ENCODE measurements around the gene DCLRE1B. TPM values are rescaled to one million over a fixed set of nuclear protein-coding genes. Genes with fewer than 3 reads are reported as not detected.

Gene DCLRE1B
- total RNA-seq, 4 donors from 2014 or later: 1.5 to 7.2 (median 3.9) TPM

DNA sequence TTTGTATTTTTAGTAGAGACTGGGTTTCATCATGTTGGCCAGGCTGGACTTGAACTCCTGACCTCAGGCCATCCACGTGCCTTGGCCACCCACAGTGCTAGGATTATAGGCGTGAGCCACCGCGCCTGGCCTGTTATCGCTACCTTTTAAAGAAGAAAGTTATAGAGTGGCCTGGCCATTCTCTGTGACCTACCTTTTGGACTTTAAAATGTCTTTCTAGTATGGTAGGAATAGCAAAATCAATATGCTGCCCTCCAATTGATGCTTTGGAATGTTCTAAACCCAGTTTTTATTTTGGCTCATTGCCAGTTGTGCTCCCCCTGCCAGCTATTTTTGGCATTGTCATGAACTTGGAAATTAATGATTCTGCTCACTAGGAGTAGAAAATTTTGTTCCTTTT, 43.9 kb downstream of the DCLRE1B start:
- Histone ChIP-seq H3K4me3 (no peak overlapping the region), H3K4me1 (peaks cover 0 to 15% of the 10 kb centered on the region in 2 donors), H3K9me3 (no peaks in the 10 kb centered on the region), H3K27ac (peak overlapping the region in 1 of 2 donors; percentile 41), H3K27me3 (no peaks in the 10 kb centered on the region), H3K36me3 (no peaks in the 10 kb centered on the region)
- intact Hi-C loops (cut with DNase I; ENCODE audit: low total_unique reads): no loop called here
- peak in 1 of 2 donors; percentile 26 for DNase-seq
- TF ChIP-seq POLR2A (IDR thresholded peaks at IDR 0.05): no peak
- TF ChIP-seq, protein P1, sequence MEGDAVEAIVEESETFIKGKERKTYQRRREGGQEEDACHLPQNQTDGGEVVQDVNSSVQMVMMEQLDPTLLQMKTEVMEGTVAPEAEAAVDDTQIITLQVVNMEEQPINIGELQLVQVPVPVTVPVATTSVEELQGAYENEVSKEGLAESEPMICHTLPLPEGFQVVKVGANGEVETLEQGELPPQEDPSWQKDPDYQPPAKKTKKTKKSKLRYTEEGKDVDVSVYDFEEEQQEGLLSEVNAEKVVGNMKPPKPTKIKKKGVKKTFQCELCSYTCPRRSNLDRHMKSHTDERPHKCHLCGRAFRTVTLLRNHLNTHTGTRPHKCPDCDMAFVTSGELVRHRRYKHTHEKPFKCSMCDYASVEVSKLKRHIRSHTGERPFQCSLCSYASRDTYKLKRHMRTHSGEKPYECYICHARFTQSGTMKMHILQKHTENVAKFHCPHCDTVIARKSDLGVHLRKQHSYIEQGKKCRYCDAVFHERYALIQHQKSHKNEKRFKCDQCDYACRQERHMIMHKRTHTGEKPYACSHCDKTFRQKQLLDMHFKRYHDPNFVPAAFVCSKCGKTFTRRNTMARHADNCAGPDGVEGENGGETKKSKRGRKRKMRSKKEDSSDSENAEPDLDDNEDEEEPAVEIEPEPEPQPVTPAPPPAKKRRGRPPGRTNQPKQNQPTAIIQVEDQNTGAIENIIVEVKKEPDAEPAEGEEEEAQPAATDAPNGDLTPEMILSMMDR (IDR thresholded peaks at IDR 0.05): peak in 2 of 4 experiments; percentile 13 to 15

DNA sequence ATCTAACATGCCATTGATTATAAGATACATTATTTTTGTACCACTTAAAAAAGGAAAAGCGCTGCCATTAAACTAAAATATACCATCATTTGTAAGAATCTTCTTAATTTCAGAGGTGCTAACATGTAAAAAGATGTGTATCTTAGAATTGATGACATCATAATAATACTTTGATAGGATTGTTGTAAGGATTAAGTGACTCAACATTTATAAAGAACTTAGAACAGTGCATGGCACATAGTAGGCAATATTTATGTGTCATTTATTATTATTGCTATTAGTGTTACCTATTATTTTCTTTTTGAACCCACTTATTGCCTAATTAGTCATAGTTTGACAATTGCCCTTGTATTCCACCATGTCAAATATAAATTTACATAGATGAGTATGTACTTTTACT, 45.8 kb downstream of the DCLRE1B start:
- no peaks in the 10 kb centered on the region for H3K27me3 ChIP-seq
- H3K9me3 ChIP-seq: no peaks in the 10 kb centered on the region
- H3K27ac ChIP-seq: no peak overlapping the region
- TF ChIP-seq, protein P1 (IDR thresholded peaks at IDR 0.05): no peak
- no peaks in the 10 kb centered on the region for H3K36me3 ChIP-seq
- intact Hi-C loops (cut with DNase I; ENCODE audit: low total_unique reads): no loop called here
- peaks cover 0 to 15% of the 10 kb centered on the region in 2 donors for H3K4me1 ChIP-seq
- DNase-seq: no peak
- no peak overlapping the region for H3K4me3 ChIP-seq

DNA sequence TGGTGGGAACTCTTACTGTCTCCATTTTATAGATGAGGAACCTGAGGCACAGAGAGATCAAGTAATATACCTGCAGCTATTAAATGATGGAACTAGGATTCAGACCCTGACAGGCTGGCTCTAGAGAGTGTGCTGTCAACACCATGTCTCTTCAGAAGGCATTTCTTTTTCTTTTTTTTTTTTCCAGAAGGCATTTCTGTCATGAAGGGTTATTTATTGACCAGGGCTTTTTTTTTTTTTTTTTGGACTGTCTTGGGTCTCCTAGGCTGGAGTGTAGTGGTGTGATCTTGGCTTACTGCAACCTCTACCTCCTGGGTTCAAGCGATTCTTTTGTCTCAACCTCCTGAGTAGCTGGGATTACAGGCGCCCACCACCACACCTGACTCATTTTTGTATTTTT, 46.6 kb downstream of the DCLRE1B start:
- Histone ChIP-seq H3K36me3 (no peaks in the 10 kb centered on the region), H3K27me3 (no peaks in the 10 kb centered on the region), H3K4me3 (no peak overlapping the region), H3K27ac (no peak overlapping the region), H3K4me1 (peaks cover 0 to 13% of the 10 kb centered on the region in 2 donors), H3K9me3 (no peaks in the 10 kb centered on the region)
- intact Hi-C loops (cut with DNase I; ENCODE audit: low total_unique reads): no loop called here
- no peak for DNase-seq
- no peak for TF ChIP-seq POLR2A (IDR thresholded peaks at IDR 0.05)
- TF ChIP-seq, protein P1 (IDR thresholded peaks at IDR 0.05): no peak

DNA sequence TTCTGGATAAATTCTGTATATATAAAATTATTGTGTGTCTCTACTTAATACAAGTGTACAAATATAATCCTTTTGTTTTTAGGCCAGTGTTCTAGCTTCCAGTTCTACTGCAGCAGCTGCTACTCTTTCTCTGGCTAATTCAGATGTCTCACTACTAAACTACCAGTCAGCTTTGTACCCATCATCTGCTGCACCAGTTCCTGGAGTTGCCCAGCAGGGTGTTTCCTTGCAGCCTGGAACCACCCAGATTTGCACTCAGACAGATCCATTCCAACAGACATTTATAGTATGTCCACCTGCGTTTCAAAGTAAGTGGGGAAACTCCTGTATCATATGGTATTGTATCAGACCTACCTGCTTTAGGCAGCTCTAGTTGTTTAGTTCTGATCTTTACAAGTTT, 52.9 kb downstream of the DCLRE1B start:
- no peaks in the 10 kb centered on the region for H3K27me3 ChIP-seq
- peaks cover 0 to 2% of the 10 kb centered on the region in 2 donors for H3K4me1 ChIP-seq
- no peak for DNase-seq
- H3K36me3 ChIP-seq: no peaks in the 10 kb centered on the region
- intact Hi-C loops (cut with DNase I; ENCODE audit: low total_unique reads): no loop called here
- H3K9me3 ChIP-seq: no peaks in the 10 kb centered on the region
- no peak for TF ChIP-seq POLR2A (IDR thresholded peaks at IDR 0.05)
- TF ChIP-seq, protein P1 (IDR thresholded peaks at IDR 0.05): no peak
- H3K27ac ChIP-seq: no peak overlapping the region
- no peak overlapping the region for H3K4me3 ChIP-seq

DNA sequence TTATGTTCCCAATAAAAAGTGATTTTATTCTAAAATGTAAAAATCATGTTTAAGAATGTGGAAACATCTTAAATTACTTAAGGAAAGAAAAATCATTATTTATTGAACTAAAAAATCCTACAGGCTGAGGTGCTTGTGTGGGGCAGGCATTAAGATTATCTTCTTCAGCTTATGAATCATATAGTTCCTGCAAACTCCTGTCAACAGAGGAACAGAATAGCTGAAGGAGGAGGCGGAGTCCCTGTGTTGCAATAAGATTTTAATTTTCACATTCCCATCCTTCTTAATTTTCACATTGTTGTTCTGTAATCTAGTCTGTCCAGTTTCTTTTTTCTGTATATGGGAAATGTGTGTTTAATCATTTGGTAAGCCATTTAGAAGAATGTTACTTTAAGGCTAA, 53.6 kb downstream of the DCLRE1B start:
- Histone ChIP-seq H3K4me3 (no peak overlapping the region), H3K9me3 (no peaks in the 10 kb centered on the region), H3K27me3 (no peaks in the 10 kb centered on the region), H3K4me1 (no peaks in the 10 kb centered on the region), H3K27ac (no peak overlapping the region), H3K36me3 (no peaks in the 10 kb centered on the region)
- TF ChIP-seq, protein P1 (IDR thresholded peaks at IDR 0.05): no peak
- no peak for TF ChIP-seq POLR2A (IDR thresholded peaks at IDR 0.05)
- intact Hi-C loops (cut with DNase I; ENCODE audit: low total_unique reads): no loop called here
- no peak for DNase-seq

Measured in uterus (tissue), 4 donors.